ENCODE measurements around the gene MINPP1. TPM values are rescaled to one million over a fixed set of nuclear protein-coding genes. Genes with fewer than 3 reads are reported as not detected.

Gene MINPP1
- total and polyA plus RNA-seq, 2 donors from 2014 or later = 13.1 to 15.7 TPM

DNA sequence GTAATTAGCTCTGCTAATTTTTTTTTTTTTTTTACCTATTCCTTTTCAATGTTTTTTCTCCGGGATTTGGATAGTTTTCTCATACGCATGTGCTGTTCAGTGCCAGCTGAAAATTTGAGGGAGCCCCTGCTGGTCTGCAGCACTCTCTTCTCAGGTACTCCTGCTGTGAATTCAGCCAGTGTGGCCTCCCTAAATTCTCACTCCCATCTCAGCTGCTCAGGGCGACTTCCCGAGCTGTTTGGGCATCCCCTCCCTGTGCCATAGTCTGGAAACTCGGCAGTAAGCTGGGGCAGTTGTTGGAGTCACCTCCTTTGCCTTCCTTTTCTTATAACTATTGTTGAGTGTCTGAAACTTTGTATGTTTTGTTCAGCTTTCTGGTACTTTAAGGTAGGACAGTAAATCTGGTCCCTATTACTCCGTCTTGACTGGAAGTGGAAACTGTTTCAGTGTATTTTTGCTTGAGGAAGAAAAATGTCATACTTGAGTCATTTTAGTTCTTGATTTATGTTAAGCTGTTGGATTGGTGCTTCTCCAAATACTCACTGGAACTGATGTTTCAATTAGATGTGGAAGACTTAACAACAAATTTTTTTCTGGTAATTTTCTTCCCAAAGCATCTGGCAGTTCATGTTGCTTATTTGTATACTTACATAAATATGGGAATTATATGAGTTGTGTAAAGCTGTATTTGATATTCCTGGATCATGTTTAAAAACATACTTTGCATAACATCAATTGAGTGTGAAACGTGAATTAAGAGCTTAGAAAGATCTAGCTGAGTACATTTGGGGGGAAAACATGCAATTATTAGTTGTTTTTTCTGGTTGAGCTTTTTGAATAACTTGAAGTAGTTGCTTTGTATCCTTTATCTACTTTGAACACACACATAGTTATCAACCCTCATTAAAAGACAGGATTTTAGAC is 33.7 kb downstream of the MINPP1 start:
- DNase-seq (no peak), FAIRE-seq (no peak)
- Histone ChIP-seq H3K4me1 (ENCODE audit: control insufficient read depth in 2 of 3, insufficient read depth in 2 of 3, low read depth in 1 of 3, low read length in 3 of 3) (peaks cover 0 to 3% (median 0%) of the 10 kb centered on the region in 3 donors), H3K9ac (ENCODE audit: low read length in 3 of 3) (no peak overlapping the region), H3K27me3 (ENCODE audit: control insufficient read depth, insufficient read depth, low read length) (no peaks in the 10 kb centered on the region), H3K36me3 (ENCODE audit: control insufficient read depth in 2 of 3, insufficient read depth in 3 of 3, low read length in 3 of 3) (peaks cover 0 to 7% (median 4%) of the 10 kb centered on the region in 3 donors), H3K27ac (ENCODE audit: low read depth in 2 of 2, low read length in 2 of 2) (no peak overlapping the region), H3K4me3 (ENCODE audit: low read length in 3 of 3) (no peak overlapping the region), H3K9me3 (ENCODE audit: control insufficient read depth in 2 of 3, insufficient read depth in 1 of 3, low read length in 3 of 3) (peaks cover 0 to 5% (median 2%) of the 10 kb centered on the region in 3 donors)
- TF ChIP-seq, protein P1, sequence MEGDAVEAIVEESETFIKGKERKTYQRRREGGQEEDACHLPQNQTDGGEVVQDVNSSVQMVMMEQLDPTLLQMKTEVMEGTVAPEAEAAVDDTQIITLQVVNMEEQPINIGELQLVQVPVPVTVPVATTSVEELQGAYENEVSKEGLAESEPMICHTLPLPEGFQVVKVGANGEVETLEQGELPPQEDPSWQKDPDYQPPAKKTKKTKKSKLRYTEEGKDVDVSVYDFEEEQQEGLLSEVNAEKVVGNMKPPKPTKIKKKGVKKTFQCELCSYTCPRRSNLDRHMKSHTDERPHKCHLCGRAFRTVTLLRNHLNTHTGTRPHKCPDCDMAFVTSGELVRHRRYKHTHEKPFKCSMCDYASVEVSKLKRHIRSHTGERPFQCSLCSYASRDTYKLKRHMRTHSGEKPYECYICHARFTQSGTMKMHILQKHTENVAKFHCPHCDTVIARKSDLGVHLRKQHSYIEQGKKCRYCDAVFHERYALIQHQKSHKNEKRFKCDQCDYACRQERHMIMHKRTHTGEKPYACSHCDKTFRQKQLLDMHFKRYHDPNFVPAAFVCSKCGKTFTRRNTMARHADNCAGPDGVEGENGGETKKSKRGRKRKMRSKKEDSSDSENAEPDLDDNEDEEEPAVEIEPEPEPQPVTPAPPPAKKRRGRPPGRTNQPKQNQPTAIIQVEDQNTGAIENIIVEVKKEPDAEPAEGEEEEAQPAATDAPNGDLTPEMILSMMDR (IDR thresholded peaks at IDR 0.05; ENCODE audit: borderline replicate concordance, extremely low read depth, insufficient read depth) = no peak
- intact Hi-C loops (cut with DNase I) = no loop called here

DNA sequence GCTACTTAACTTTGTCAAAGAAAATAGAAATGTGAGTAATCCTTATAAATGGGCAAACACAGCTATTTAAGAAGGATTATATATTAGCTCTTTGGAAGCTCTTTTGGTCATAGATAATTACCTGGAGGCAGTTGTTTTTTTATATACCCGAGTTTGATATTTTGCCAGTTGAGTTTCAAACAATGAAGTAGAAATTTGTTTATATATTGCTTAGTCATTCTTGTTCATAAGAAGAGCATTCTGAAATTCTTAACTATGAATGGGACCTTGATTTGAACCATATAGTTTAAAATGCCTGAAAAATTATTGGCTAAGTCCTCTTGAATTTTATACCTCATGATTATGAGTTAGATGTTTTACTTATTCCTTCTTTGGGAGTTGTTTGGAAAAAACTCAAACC is 36.4 kb downstream of the MINPP1 start:
- FAIRE-seq = no peak
- TF ChIP-seq, protein P1 (IDR thresholded peaks at IDR 0.05; ENCODE audit: borderline replicate concordance, extremely low read depth, insufficient read depth) = no peak
- intact Hi-C loops (cut with DNase I) = no loop called here

DNA sequence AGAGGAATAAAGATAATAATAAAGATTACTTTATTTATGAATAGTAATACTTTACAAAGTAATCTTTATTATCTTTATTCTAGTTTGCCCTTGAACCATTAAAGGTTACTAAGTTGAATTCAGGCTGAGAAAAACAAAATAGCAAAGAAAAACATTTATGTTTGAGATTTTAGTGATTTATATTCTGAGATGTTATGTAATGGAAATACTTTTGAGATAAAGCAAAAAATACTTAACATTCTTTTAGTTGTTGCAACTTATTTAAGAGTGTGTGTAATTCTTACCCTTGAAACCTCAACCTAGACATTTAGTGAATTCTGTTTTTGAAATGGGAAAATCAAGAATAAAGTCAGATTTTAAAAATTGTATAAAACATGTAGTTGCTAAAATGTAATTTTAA is 40.0 kb downstream of the MINPP1 start:
- Histone ChIP-seq H3K27ac (ENCODE audit: low read depth in 2 of 2, low read length in 2 of 2) (no peak overlapping the region), H3K9ac (ENCODE audit: low read length in 3 of 3) (no peak overlapping the region), H3K4me1 (ENCODE audit: control insufficient read depth in 2 of 3, insufficient read depth in 2 of 3, low read depth in 1 of 3, low read length in 3 of 3) (no peaks in the 10 kb centered on the region), H3K27me3 (ENCODE audit: control insufficient read depth, insufficient read depth, low read length) (no peaks in the 10 kb centered on the region), H3K36me3 (ENCODE audit: control insufficient read depth in 2 of 3, insufficient read depth in 3 of 3, low read length in 3 of 3) (peaks cover 0 to 7% (median 4%) of the 10 kb centered on the region in 3 donors), H3K9me3 (ENCODE audit: control insufficient read depth in 2 of 3, insufficient read depth in 1 of 3, low read length in 3 of 3) (peaks cover 0 to 5% (median 2%) of the 10 kb centered on the region in 3 donors), H3K4me3 (ENCODE audit: low read length in 3 of 3) (no peak overlapping the region)
- TF ChIP-seq, protein P1 (IDR thresholded peaks at IDR 0.05; ENCODE audit: borderline replicate concordance, extremely low read depth, insufficient read depth) = no peak
- intact Hi-C loops (cut with DNase I) = no loop called here
- peak; percentile 41 for FAIRE-seq
- no peak for DNase-seq

More for the DNA sequence above, 36.4 kb downstream of the MINPP1 start:
- DNase-seq = no peak
- Histone ChIP-seq H3K4me1 (ENCODE audit: control insufficient read depth in 2 of 3, insufficient read depth in 2 of 3, low read depth in 1 of 3, low read length in 3 of 3) (peaks cover 0 to 3% (median 0%) of the 10 kb centered on the region in 3 donors), H3K36me3 (ENCODE audit: control insufficient read depth in 2 of 3, insufficient read depth in 3 of 3, low read length in 3 of 3) (peaks cover 0 to 7% (median 4%) of the 10 kb centered on the region in 3 donors), H3K27me3 (ENCODE audit: control insufficient read depth, insufficient read depth, low read length) (no peaks in the 10 kb centered on the region), H3K27ac (ENCODE audit: low read depth in 2 of 2, low read length in 2 of 2) (no peak overlapping the region), H3K9me3 (ENCODE audit: control insufficient read depth in 2 of 3, insufficient read depth in 1 of 3, low read length in 3 of 3) (peaks cover 0 to 5% (median 2%) of the 10 kb centered on the region in 3 donors), H3K9ac (ENCODE audit: low read length in 3 of 3) (no peak overlapping the region), H3K4me3 (ENCODE audit: low read length in 3 of 3) (no peak overlapping the region)
